B cell (primary cell): Measurements from ENCODE around the gene ADK. TPM values are rescaled to one million over a fixed set of nuclear protein-coding genes. Genes with fewer than 3 reads are reported as not detected.
"Not testable (repeated sequence)": the region's sequence is repeated elsewhere in the genome, so short reads cannot be mapped to it uniquely, and the experiment has no call there.

Source experiments
- ATAC-seq: fragments of 200-7000 bp; cut with Tn5 transposase; one replicate; pipeline ENCODE4 v1.10.0; 2021; ENCODE audit warnings: low read depth, mild to moderate bottlenecking, moderate number of reproducible peaks, moderate library complexity
- CTCF ChIA-PET: fragments of 350-600 bp; sonication (Branson Sonifier 250); formaldehyde crosslinking; loops from one replicate; lab custom pipeline; 2021; ENCODE audit warnings: antibody characterized with exemption, inconsistent platforms; lab: Charles Lee
- POLR2A ChIA-PET: fragments of 350-600 bp; sonication (Branson Sonifier 250); formaldehyde crosslinking; loops from one replicate; lab custom pipeline; 2021; ENCODE audit warnings: antibody characterized with exemption; lab: Charles Lee
- DNase-seq: peaks from one replicate; pipeline ENCODE4 v3.0.0; 2013
- H2AFZ ChIP-seq: 2 replicates; pipeline ENCODE4 v1.6.1; 2012; ENCODE audit warnings: mild to moderate bottlenecking, low read depth, low read length; ENCODE audit not compliant: insufficient read depth, poor library complexity, severe bottlenecking
- H3K27ac ChIP-seq, 2 donors: 1 replicate in 1 of 2; 2 replicates in 1 of 2; pipeline ENCODE4 v1.5.1; 2012 to 2013; ENCODE audit warnings: low read length in 2 of 2, mild to moderate bottlenecking in 2 of 2, moderate library complexity in 1 of 2
- H3K27me3 ChIP-seq, 4 experiments: fragments of 200-600 bp in 1 of 4; sonication (generic) in 1 of 4; replicated peaks in 1 of 4; 1 replicate in 2 of 4; 2 replicates in 2 of 4; pipeline versions ENCODE4 v1.6.1 to v1.7.0; 2013 to 2016; ENCODE audit warnings: low read length in 3 of 4, mild to moderate bottlenecking in 2 of 4, mixed read lengths in 1 of 4, moderate library complexity in 1 of 4; ENCODE audit not compliant: insufficient read depth in 4 of 4, control insufficient read depth in 3 of 4; ENCODE audit errors: control extremely low read depth in 1 of 4
- H3K36me3 ChIP-seq, 2 experiments: replicated peaks in 1 of 2; 1 replicate in 1 of 2; 2 replicates in 1 of 2; pipeline versions ENCODE4 v1.6.1 to v1.7.1; 2013; ENCODE audit warnings: low read length in 1 of 2; ENCODE audit not compliant: insufficient read depth in 2 of 2, control insufficient read depth in 1 of 2; ENCODE audit errors: control extremely low read depth in 1 of 2, extremely low read depth in 1 of 2
- H3K4me1 ChIP-seq, 2 donors: fragments of 200-600 bp in 1 of 2; sonication (generic) in 1 of 2; 1 replicate in 1 of 2; 2 replicates in 1 of 2; pipeline versions ENCODE4 v1.5.1 to v1.6.1; 2013 to 2017; ENCODE audit warnings: low read length in 2 of 2; ENCODE audit not compliant: control insufficient read depth in 2 of 2, insufficient read depth in 2 of 2
- H3K4me2 ChIP-seq: replicated peaks from 2 replicates; pipeline ENCODE3; 2012; ENCODE audit warnings: mild to moderate bottlenecking, low read depth, low read length; ENCODE audit not compliant: poor library complexity, severe bottlenecking
- H3K4me3 ChIP-seq, 5 experiments: fragments of 200-600 bp in 1 of 5; sonication (generic) in 1 of 5; 1 replicate in 3 of 5; 2 replicates in 2 of 5; pipeline versions ENCODE4 v1.5.1 to v1.7.0; 2011 to 2016; ENCODE audit warnings: low read length in 4 of 5, mild to moderate bottlenecking in 4 of 5, low read depth in 2 of 5, control low read depth in 1 of 5, moderate library complexity in 1 of 5; ENCODE audit not compliant: insufficient read depth in 1 of 5; ENCODE audit errors: control extremely low read depth in 1 of 5, extremely low read depth in 1 of 5
- H3K79me2 ChIP-seq: fragments of 200-600 bp; sonication (generic); one replicate; pipeline ENCODE4 v1.6.0; 2016; ENCODE audit warnings: low read length; ENCODE audit not compliant: control insufficient read depth, insufficient read depth
- H3K9ac ChIP-seq: fragments of 200-600 bp; sonication (generic); 2 replicates; pipeline ENCODE4 v1.6.1; 2017; ENCODE audit warnings: mild to moderate bottlenecking, low read length, moderate library complexity
- H3K9me3 ChIP-seq, 3 donors: one replicate each; pipeline versions ENCODE4 v1.6.1 to v1.7.1; 2013; ENCODE audit warnings: low read length in 2 of 3; ENCODE audit not compliant: control insufficient read depth in 2 of 3, insufficient read depth in 1 of 3; ENCODE audit errors: control extremely low read depth in 1 of 3
- H4K20me1 ChIP-seq: 2 replicates; pipeline ENCODE4 v1.6.0; 2012; ENCODE audit warnings: mild to moderate bottlenecking, low read length; ENCODE audit not compliant: insufficient read depth, control insufficient read depth, poor library complexity, severe bottlenecking
- H3K27ac Mint-ChIP-seq: one replicate; pipeline ENCODE4 v1.8.0; 2021; ENCODE audit warnings: mixed read lengths
- H3K27me3 Mint-ChIP-seq: one replicate; pipeline ENCODE4 v1.8.0; 2021; ENCODE audit warnings: mixed read lengths
- H3K4me1 Mint-ChIP-seq: one replicate; pipeline ENCODE4 v1.8.0; 2021; ENCODE audit warnings: mixed read lengths
- H3K4me3 Mint-ChIP-seq: one replicate; pipeline ENCODE4 v1.8.0; 2021; ENCODE audit warnings: mixed read lengths
- H3K9me3 Mint-ChIP-seq: one replicate; pipeline ENCODE4 v1.8.0; 2022; ENCODE audit warnings: mixed read lengths; ENCODE audit not compliant: insufficient read depth
- CTCF ChIP-seq: fragments of 200-600 bp; IDR thresholded peaks from one replicate; pipeline ENCODE4 v1.8.0; 2022; ENCODE audit warnings: antibody characterized with exemption, mild to moderate bottlenecking
- EZH2 ChIP-seq: IDR thresholded peaks from 2 replicates; pipeline ENCODE4 v1.6.1; 2012; ENCODE audit warnings: borderline replicate concordance, low read depth, mild to moderate bottlenecking, moderate library complexity, low read length; ENCODE audit not compliant: insufficient read depth, poor library complexity, severe bottlenecking
- WGBS: methylation state at CpG from one replicate; pipeline ENCODE4 v1.1.5; 2013; ENCODE audit warnings: missing lambda C conversion rate; ENCODE audit not compliant: insufficient coverage; 5-methylcytosine and 5-hydroxymethylcytosine counted together
- intact Hi-C: fragments of 100-400 bp; cut with micrococcal nuclease; formaldehyde crosslinking; loops from one replicate; pipeline ENCODE4 v1.10.0; 2022
- polyA plus RNA-seq: library from polyadenylated mRNA; depleted of rRNA; stranded (reverse); fragments of >200 nt; gene quantifications from 2 replicates; pipeline ENCODE4 v1.2.3, GENCODE V29; 2012
- total RNA-seq, 2 donors: library from RNA; stranded (reverse); fragments of 120-200 nt in 1 of 2; gene quantifications; 1 replicate in 1 of 2; 2 replicates in 1 of 2; pipeline versions ENCODE4 v1.2.3 to v1.2.4, GENCODE V29; 2013 to 2022

Gene ADK
- total and polyA plus RNA-seq, 2 donors (not counting 1 experiment from before 2014, with no cell fraction given) = 37.2 to 52.6 TPM

GRCh38 chr10:74186678-74187077, 35.7 kb downstream of the ADK start:
- Histone ChIP-seq H3K4me1 (peaks cover 23 to 38% of the 10 kb centered on the region in 2 donors), H3K36me3 (peaks cover 0 to 4% of the 10 kb centered on the region in 2 experiments), H2AFZ (no peak overlapping the region), H3K79me2 (peaks cover 98% of the 10 kb centered on the region), H3K27ac (peak overlapping the region in 1 of 2 donors; percentile 50), H3K27me3 (no peaks in the 10 kb centered on the region), H3K9ac (no peak overlapping the region), H4K20me1 (peaks cover 14% of the 10 kb centered on the region), H3K4me2 (no peak overlapping the region), H3K9me3 (no peaks in the 10 kb centered on the region), H3K4me3 (no peak overlapping the region)
- ChIA-PET CTCF (no interaction called here), POLR2A (no interaction called here)
- intact Hi-C loops = no loop called here
- TF ChIP-seq CTCF (no peak), EZH2 (no peak)
- H3K27ac Mint-ChIP-seq = peak overlapping the region; percentile 2
- H3K4me3 Mint-ChIP-seq = no peak overlapping the region
- peaks cover 62% of the 10 kb centered on the region for H3K4me1 Mint-ChIP-seq
- ATAC-seq = no peak
- H3K9me3 Mint-ChIP-seq = no peaks in the 10 kb centered on the region
- DNase-seq = no peak
- no peaks in the 10 kb centered on the region for H3K27me3 Mint-ChIP-seq

- Histone ChIP-seq H3K4me1 (peaks cover 25 to 39% of the 10 kb centered on the region in 2 donors), H3K79me2 (peaks cover 98% of the 10 kb centered on the region), H4K20me1 (peaks cover 12% of the 10 kb centered on the region), H3K27ac (peak overlapping the region in 1 of 2 donors; percentile 50), H3K4me3 (no peak overlapping the region), H3K27me3 (no peaks in the 10 kb centered on the region), H3K4me2 (no peak overlapping the region), H3K36me3 (peaks cover 0 to 4% of the 10 kb centered on the region in 2 experiments), H3K9ac (no peak overlapping the region), H3K9me3 (no peaks in the 10 kb centered on the region), H2AFZ (no peak overlapping the region)
- Mint-ChIP-seq H3K27me3 (no peaks in the 10 kb centered on the region), H3K9me3 (no peaks in the 10 kb centered on the region), H3K4me1 (peaks cover 61% of the 10 kb centered on the region), H3K4me3 (no peak overlapping the region), H3K27ac (peak overlapping the region; percentile 73)
- intact Hi-C loops = no loop called here
- CTCF ChIA-PET = interaction anchor here (0.9 to 3.5 kb wide), 3 partner anchors 11 to 37 kb away, joined by 3 to 13 read pairs (median 4); partner anchors contain the start of genes ADK and AP3M1
- WGBS = no CpG with 5 or more reads among the region's 1 CpG
- DNase-seq (no peak), ATAC-seq (no peak)
- TF ChIP-seq EZH2 = no peak
- TF ChIP-seq CTCF = no peak
- POLR2A ChIA-PET = no interaction called here
These were observed 36.2 kb downstream of the ADK start for GRCh38 chr10:74187237-74187636.

GRCh38 chr10:74188617-74189016, 37.6 kb downstream of the ADK start:
- H3K4me2 ChIP-seq, intact Hi-C loops, H3K9me3 ChIP-seq, H2AFZ ChIP-seq, H3K9me3 Mint-ChIP-seq, DNase-seq, H3K4me3 ChIP-seq, H3K9ac ChIP-seq, H3K27me3 ChIP-seq, H3K36me3 ChIP-seq, POLR2A ChIA-PET, H3K4me3 Mint-ChIP-seq, H4K20me1 ChIP-seq, ATAC-seq, H3K27me3 Mint-ChIP-seq: not testable (repeated sequence)
- H3K27ac ChIP-seq = peak overlapping the region in 1 of 2 donors; percentile 80
- CTCF ChIA-PET = interaction anchor here (2.7 to 3.5 kb wide), 2 partner anchors 24 to 38 kb away, joined by 13 to 20 read pairs; partner anchors contain the start of genes ADK and AP3M1
- Mint-ChIP-seq H3K27ac (peak overlapping the region; percentile 53), H3K4me1 (peaks cover 68% of the 10 kb centered on the region)
- peaks cover 98% of the 10 kb centered on the region for H3K79me2 ChIP-seq
- no CpG with 5 or more reads among the region's 13 CpGs for WGBS
- peaks cover 30 to 47% of the 10 kb centered on the region in 2 donors for H3K4me1 ChIP-seq
